Endothelial cell of coronary artery (primary cell): Measurements from ENCODE around the gene AMIGO1. TPM values are rescaled to one million over a fixed set of nuclear protein-coding genes. Genes with fewer than 3 reads are reported as not detected.

Experiments
- total RNA-seq: library from RNA; depleted of rRNA; stranded (reverse); fragments of >200 nt; gene quantifications from 2 replicates; pipeline ENCODE4 v1.2.3, GENCODE V29; 2014

The AMIGO1 gene
- total RNA-seq, result 1.4 and 2.3 TPM in 2 replicates

GRCh38 chr1:109509176-109510134 lies at the start of gene AMIGO1:
AMIGO1 (minus strand) TSS chr1:109509727; CDS start chr1:109508912, 815 bp downstream.

GRCh38 chr1:109548321-109549267 lies 39.1 kb upstream of the AMIGO1 start, which contains the start of gene GNAI3:
GNAI3 (plus strand) TSS chr1:109548615; CDS start chr1:109548721, 106 bp downstream.

GRCh38 chr1:109539676-109540075 lies 30.1 kb upstream of the AMIGO1 start, which contains the start of gene GPR61:
GPR61 (plus strand) TSS chr1:109539872; CDS start chr1:109543023, 3,151 bp downstream.

GRCh38 chr1:109493805-109494539 lies 15.6 kb downstream of the AMIGO1 start, which contains the start of gene CYB561D1:
CYB561D1 (plus strand) TSS chr1:109494094; CDS start chr1:109494140, 46 bp downstream.

GRCh38 chr1:109483672-109484518 lies 25.6 kb downstream of the AMIGO1 start, which contains the start of gene ATXN7L2:
ATXN7L2 (plus strand) TSS chr1:109483905; CDS start chr1:109483954, 49 bp downstream.

GRCh38 chr1:109466452-109467300 lies 42.9 kb downstream of the AMIGO1 start, which contains the start of gene SYPL2:
SYPL2 (plus strand) TSS chr1:109466546; CDS start chr1:109466844, 298 bp downstream.

Other genes starting within 250 kb of the AMIGO1 start
- 3.9 and 8.5 TPM in 2 replicates for gene PSRC1, start 226.6 kb downstream of the AMIGO1 start, total RNA-seq
- not detected in 2 replicates for gene MYBPHL, start 202.7 kb downstream of the AMIGO1 start, total RNA-seq
- 10.8 and 21.6 TPM in 2 replicates for gene SORT1, start 111.8 kb downstream of the AMIGO1 start, total RNA-seq
- gene PSMA5, start 83.3 kb downstream of the AMIGO1 start, total RNA-seq, result 52.0 and 63.5 TPM in 2 replicates
- gene SYPL2, start 43.2 kb downstream of the AMIGO1 start, total RNA-seq, result not detected in 2 replicates
- gene ATXN7L2, start 25.8 kb downstream of the AMIGO1 start, total RNA-seq, result 1.0 and 1.4 TPM in 2 replicates
- 3.7 and 5.1 TPM in 2 replicates for gene CYB561D1, start 15.6 kb downstream of the AMIGO1 start, total RNA-seq
- gene GPR61, start 30.1 kb upstream of the AMIGO1 start, total RNA-seq, result 0.27 and 0.66 TPM in 2 replicates
- 18.8 and 19.3 TPM in 2 replicates for gene GNAI3, start 38.9 kb upstream of the AMIGO1 start, total RNA-seq
- gene GNAT2, start 109.9 kb upstream of the AMIGO1 start, total RNA-seq, result not detected in 2 replicates
- gene AMPD2, start 110.1 kb upstream of the AMIGO1 start, total RNA-seq, result 46.2 and 74.6 TPM in 2 replicates
- gene GSTM4, start 146.4 kb upstream of the AMIGO1 start, total RNA-seq, result 1.7 and 3.3 TPM in 2 replicates
- 1.6 and 5.6 TPM in 2 replicates for gene GSTM2, start 158.3 kb upstream of the AMIGO1 start, total RNA-seq
- gene GSTM1, start 178.1 kb upstream of the AMIGO1 start, total RNA-seq, result 2.7 and 5.4 TPM in 2 replicates
- 0.09 TPM in 2 replicates for gene GSTM5, start 202.5 kb upstream of the AMIGO1 start, total RNA-seq
- gene GSTM3, start 231.3 kb upstream of the AMIGO1 start, total RNA-seq, result 18.1 and 41.2 TPM in 2 replicates